Endothelial cell of umbilical vein (primary cell): ENCODE measurements around the gene MSL1. TPM values are rescaled to one million over a fixed set of nuclear protein-coding genes. Genes with fewer than 3 reads are reported as not detected.
A peak's percentile ranks its signal among the peaks of the same experiment; 100 is the strongest.

Experiments used
- BruUV-seq: library from RNA; stranded (reverse); fragments of 400-500 nt; replicated peaks from 2 replicates; lab custom pipeline; 2021; lab: Mats Ljungman, UMichigan
- CTCF ChIA-PET: fragments of 300-600, 350-600 bp; sonication (Branson Sonifier 250); formaldehyde crosslinking; loops from one replicate; lab custom pipeline; 2021; ENCODE audit warnings: antibody characterized with exemption, inconsistent platforms; lab: Charles Lee
- POLR2A ChIA-PET: fragments of 300-600, 350-600 bp; sonication (Branson Sonifier 250); formaldehyde crosslinking; loops from one replicate; lab custom pipeline; 2021; ENCODE audit warnings: antibody characterized with exemption, inconsistent platforms; lab: Charles Lee
- DNase-seq: peaks from one replicate; pipeline ENCODE4 v3.0.0-alpha.2; 2011; ENCODE audit warnings: low read depth, low spot score
- FAIRE-seq: peaks from 2 replicates; lab custom pipeline; 2011; peaks lifted over from hg19 to GRCh38; lab: Jason Lieb, UNC
- H2AFZ ChIP-seq: 2 replicates; pipeline ENCODE4 v1.6.0; 2012; ENCODE audit warnings: low read depth, low read length, control low read depth, inconsistent platforms
- H3K27ac ChIP-seq: 2 replicates; pipeline ENCODE4 v1.5.1; 2011; ENCODE audit warnings: low read depth, mild to moderate bottlenecking, control low read depth, low read length, moderate library complexity; ENCODE audit not compliant: insufficient read depth
- H3K27me3 ChIP-seq, 2 experiments: 2 replicates each; pipeline versions ENCODE4 v1.6.0 to v1.6.1; 2011; ENCODE audit warnings: low read length in 2 of 2, mixed read lengths in 1 of 2; ENCODE audit not compliant: control insufficient read depth in 2 of 2, insufficient read depth in 2 of 2
- H3K36me3 ChIP-seq, 2 experiments: 2 replicates in 1 of 2; 3 replicates in 1 of 2; pipeline ENCODE4 v1.5.1; 2011; ENCODE audit warnings: low read length in 2 of 2, mild to moderate bottlenecking in 1 of 2, moderate library complexity in 1 of 2; ENCODE audit not compliant: control insufficient read depth in 2 of 2, insufficient read depth in 2 of 2; ENCODE audit errors: extremely low read depth in 1 of 2
- H3K4me1 ChIP-seq: 3 replicates; pipeline ENCODE4 v1.5.1; 2011; ENCODE audit warnings: mild to moderate bottlenecking, low read length; ENCODE audit not compliant: control insufficient read depth, insufficient read depth; ENCODE audit errors: extremely low read depth
- H3K4me2 ChIP-seq: 2 replicates; pipeline ENCODE4 v1.6.1; 2011; ENCODE audit warnings: low read length, control low read depth, mixed read lengths; ENCODE audit not compliant: insufficient read depth
- H3K4me3 ChIP-seq, 3 experiments: fragments of 200-600 bp in 1 of 3; sonication (generic), shearing (Covaris generic) in 1 of 3; replicated peaks in 1 of 3; 2 replicates each; pipeline ENCODE4 v1.5.1; 2011 to 2016; ENCODE audit warnings: control low read depth in 3 of 3, low read length in 3 of 3, mild to moderate bottlenecking in 2 of 3, inconsistent platforms in 1 of 3, low read depth in 1 of 3, moderate library complexity in 1 of 3; ENCODE audit not compliant: insufficient read depth in 1 of 3
- H3K79me2 ChIP-seq: 2 replicates; pipeline ENCODE4 v1.6.0; 2012; ENCODE audit warnings: low read length, inconsistent platforms; ENCODE audit not compliant: control insufficient read depth, insufficient read depth
- H3K9ac ChIP-seq: replicated peaks from 2 replicates; pipeline ENCODE3; 2011; ENCODE audit warnings: low read length, control low read depth; ENCODE audit not compliant: insufficient read depth; ENCODE audit errors: extremely low read depth
- H3K9me1 ChIP-seq: replicated peaks from 3 replicates; pipeline ENCODE4 v1.6.0; 2011; ENCODE audit warnings: mild to moderate bottlenecking, low read length; ENCODE audit not compliant: control insufficient read depth, insufficient read depth; ENCODE audit errors: extremely low read depth
- H3K9me3 ChIP-seq: replicated peaks from 2 replicates; pipeline ENCODE4 v1.5.1; 2012; ENCODE audit warnings: low read length, inconsistent platforms; ENCODE audit not compliant: control insufficient read depth, insufficient read depth
- H4K20me1 ChIP-seq: replicated peaks from 2 replicates; pipeline ENCODE3; 2011; ENCODE audit warnings: mild to moderate bottlenecking, low read length; ENCODE audit not compliant: control insufficient read depth, insufficient read depth; ENCODE audit errors: extremely low read depth
- EZH2 ChIP-seq: IDR thresholded peaks from 2 replicates; pipeline ENCODE4 v1.6.1; 2012; ENCODE audit warnings: borderline replicate concordance, low read depth, mild to moderate bottlenecking, moderate library complexity, low read length, inconsistent platforms; ENCODE audit not compliant: severe bottlenecking
- FOS ChIP-seq: IDR thresholded peaks from 2 replicates; pipeline ENCODE4 v1.6.1; 2011; ENCODE audit warnings: mild to moderate bottlenecking, low read length, moderate library complexity, borderline replicate concordance; ENCODE audit not compliant: insufficient read depth
- GATA2 ChIP-seq: IDR thresholded peaks from 2 replicates; pipeline ENCODE4 v1.7.0; 2011; ENCODE audit warnings: low read depth, mild to moderate bottlenecking, moderate library complexity, mixed read lengths, low read length; ENCODE audit not compliant: insufficient read length, insufficient read depth
- JUN ChIP-seq: IDR thresholded peaks from 2 replicates; pipeline ENCODE4 v1.6.1; 2011; ENCODE audit warnings: borderline replicate concordance, low read depth; ENCODE audit not compliant: insufficient read length, insufficient read depth
- MYC ChIP-seq: IDR thresholded peaks from one replicate; pipeline ENCODE4 v1.6.1; 2011; ENCODE audit warnings: mild to moderate bottlenecking, low read depth, low read length
- POLR2A ChIP-seq: IDR thresholded peaks from 2 replicates; pipeline ENCODE4 v1.6.1; 2012; ENCODE audit warnings: low read depth, mild to moderate bottlenecking, control low read depth, low read length
- POLR2AphosphoS5 ChIP-seq: IDR thresholded peaks from 2 replicates; pipeline ENCODE4 v1.6.1; 2012; ENCODE audit warnings: low read depth, mild to moderate bottlenecking, control low read depth, low read length, moderate library complexity; ENCODE audit not compliant: insufficient read depth
- dilution Hi-C: fragments of 300-500 bp; cut with MboI; formaldehyde crosslinking; loops from one replicate; pipeline ENCODE4 v1.15.0; 2019; ENCODE audit warnings: low sequenced_read_pairs; ENCODE audit not compliant: extremely low pct_ligation_motif_present
- intact Hi-C: fragments of 100-400 bp; cut with micrococcal nuclease; formaldehyde crosslinking; loops from one replicate; pipeline ENCODE4 v1.10.0; 2022
- polyA plus RNA-seq, 4 experiments: library from polyadenylated mRNA; depleted of rRNA in 3 of 4; stranded (reverse) in 3 of 4; unstranded in 1 of 4; fragments of >200 nt; gene quantifications; 2 replicates each; pipeline versions ENCODE4 v1.2.1 to v1.2.3, GENCODE V29; 2011 to 2012; ENCODE audit warnings: missing spikeins in 1 of 4
- total RNA-seq: library from RNA; stranded (reverse); gene quantifications from 2 replicates; pipeline ENCODE4 v1.2.3, GENCODE V29; 2021
- TF ChIP-seq, protein P1 (sequence below): IDR thresholded peaks from 2 replicates; pipeline ENCODE4 v1.6.1; 2011; ENCODE audit not compliant: insufficient read depth, insufficient read length
- TF ChIP-seq, protein P2 (sequence below), 2 donors: IDR thresholded peaks; 1 replicate in 1 of 2; 2 replicates in 1 of 2; pipeline ENCODE4 v1.5.1; 2011; ENCODE audit warnings: low read length in 2 of 2, mild to moderate bottlenecking in 2 of 2, moderate library complexity in 2 of 2, control low read depth in 1 of 2, inconsistent platforms in 1 of 2, low read depth in 1 of 2; ENCODE audit not compliant: insufficient read depth in 1 of 2; ENCODE audit errors: extremely low read depth in 1 of 2

MSL1 gene
- total and polyA plus RNA-seq, 2 donors (not counting 3 experiments of a cell fraction or from before 2014, with no cell fraction given) = 30.9 to 95.0 TPM

DNA sequence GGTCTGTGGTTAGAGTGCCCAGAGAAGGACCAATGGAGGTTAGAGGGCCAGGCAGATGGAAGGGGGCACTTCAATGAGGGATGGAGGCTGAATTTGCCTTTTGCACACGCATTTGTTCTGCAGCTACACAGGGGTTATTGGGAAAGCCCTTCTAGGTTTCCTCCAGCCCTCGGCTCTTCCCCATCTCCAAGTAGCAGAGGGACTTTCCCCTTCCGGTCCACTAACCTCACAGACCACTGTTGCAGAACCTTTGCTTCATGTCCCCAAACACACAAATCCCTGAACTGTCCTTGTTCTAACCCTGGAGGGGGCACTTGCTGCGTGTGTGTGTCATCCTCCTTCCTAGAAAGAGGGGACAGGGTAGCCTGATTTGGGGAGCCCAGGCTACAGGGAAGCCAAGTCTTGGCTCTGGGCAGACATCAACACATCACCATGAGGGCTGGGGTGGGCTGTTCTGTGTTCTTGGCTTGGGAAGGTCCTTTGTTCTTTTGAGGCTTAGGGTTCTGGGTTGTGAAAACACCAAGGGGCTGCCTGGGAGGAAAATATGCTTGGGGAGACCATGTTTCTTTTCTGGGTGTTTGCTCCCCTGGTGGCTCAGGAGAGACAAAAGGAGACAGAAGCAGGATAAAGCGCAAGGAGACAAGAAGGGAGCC lies 14.1 kb upstream of the MSL1 start:
- H3K9ac ChIP-seq = peak overlapping the region; percentile 59
- CTCF ChIA-PET = no interaction called here
- no peak for TF ChIP-seq GATA2
- no peak for TF ChIP-seq FOS
- TF ChIP-seq MYC = no peak
- no peak for TF ChIP-seq POLR2AphosphoS5
- TF ChIP-seq EZH2 = no peak
- no peak for TF ChIP-seq JUN
- TF ChIP-seq, protein P1, sequence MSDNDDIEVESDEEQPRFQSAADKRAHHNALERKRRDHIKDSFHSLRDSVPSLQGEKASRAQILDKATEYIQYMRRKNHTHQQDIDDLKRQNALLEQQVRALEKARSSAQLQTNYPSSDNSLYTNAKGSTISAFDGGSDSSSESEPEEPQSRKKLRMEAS = no peak
- TF ChIP-seq, protein P2, sequence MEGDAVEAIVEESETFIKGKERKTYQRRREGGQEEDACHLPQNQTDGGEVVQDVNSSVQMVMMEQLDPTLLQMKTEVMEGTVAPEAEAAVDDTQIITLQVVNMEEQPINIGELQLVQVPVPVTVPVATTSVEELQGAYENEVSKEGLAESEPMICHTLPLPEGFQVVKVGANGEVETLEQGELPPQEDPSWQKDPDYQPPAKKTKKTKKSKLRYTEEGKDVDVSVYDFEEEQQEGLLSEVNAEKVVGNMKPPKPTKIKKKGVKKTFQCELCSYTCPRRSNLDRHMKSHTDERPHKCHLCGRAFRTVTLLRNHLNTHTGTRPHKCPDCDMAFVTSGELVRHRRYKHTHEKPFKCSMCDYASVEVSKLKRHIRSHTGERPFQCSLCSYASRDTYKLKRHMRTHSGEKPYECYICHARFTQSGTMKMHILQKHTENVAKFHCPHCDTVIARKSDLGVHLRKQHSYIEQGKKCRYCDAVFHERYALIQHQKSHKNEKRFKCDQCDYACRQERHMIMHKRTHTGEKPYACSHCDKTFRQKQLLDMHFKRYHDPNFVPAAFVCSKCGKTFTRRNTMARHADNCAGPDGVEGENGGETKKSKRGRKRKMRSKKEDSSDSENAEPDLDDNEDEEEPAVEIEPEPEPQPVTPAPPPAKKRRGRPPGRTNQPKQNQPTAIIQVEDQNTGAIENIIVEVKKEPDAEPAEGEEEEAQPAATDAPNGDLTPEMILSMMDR (IDR thresholded peaks at IDR 0.05; ENCODE audit: extremely low read depth in 1 of 2, insufficient read depth in 1 of 2, low read depth in 1 of 2, low read length in 2 of 2) = no peak
- TF ChIP-seq POLR2A = no peak
- FAIRE-seq = no peak
- dilution Hi-C loops = no loop called here
- POLR2A ChIA-PET = no interaction called here
- no peak overlapping the region for H3K4me3 ChIP-seq
- H3K9me1 ChIP-seq = no peaks in the 10 kb centered on the region
- peaks cover 56% of the 10 kb centered on the region for H3K4me1 ChIP-seq
- no peaks in the 10 kb centered on the region for H3K9me3 ChIP-seq
- H3K79me2 ChIP-seq = no peaks in the 10 kb centered on the region
- H2AFZ ChIP-seq = peak overlapping the region; percentile 45
- no TSS peak for BruUV-seq
- H3K36me3 ChIP-seq = no peaks in the 10 kb centered on the region
- no peaks in the 10 kb centered on the region for H4K20me1 ChIP-seq
- DNase-seq = no peak
- intact Hi-C loops = loop anchor here (1.0 kb wide), 1 partner anchor 7 kb away; the partner anchor contains the start of gene NR1D1
- peak overlapping the region; percentile 1 for H3K4me2 ChIP-seq
- no peaks in the 10 kb centered on the region for H3K27me3 ChIP-seq
- H3K27ac ChIP-seq = peak overlapping the region; percentile 88
